HepG2 (cell line): ENCODE data around the gene TNFAIP3. TPM values are rescaled to one million over a fixed set of nuclear protein-coding genes. Genes with fewer than 3 reads are reported as not detected.

ENCODE experiments used
- BRD4 ChIP-seq: sonication (generic); formaldehyde crosslinking; IDR thresholded peaks from 2 replicates; pipeline ENCODE4 v1.4.0; 2020; ENCODE audit warnings: missing genetic modification reagents
- BRF2 ChIP-seq: sonication (generic); formaldehyde crosslinking; IDR thresholded peaks from 2 replicates; pipeline ENCODE4 v1.8.1; 2022; ENCODE audit warnings: mild to moderate bottlenecking, missing genetic modification reagents
- HNRNPK ChIP-seq: fragments of 200-400 bp; formaldehyde crosslinking; IDR thresholded peaks from 2 replicates; pipeline ENCODE4 v1.6.1; 2018; ENCODE audit warnings: low read length, low read depth, moderate library complexity, mild to moderate bottlenecking; ENCODE audit not compliant: poor library complexity, severe bottlenecking
- HOMEZ ChIP-seq: IDR thresholded peaks from 2 replicates; pipeline ENCODE4 v1.6.1; 2016; ENCODE audit warnings: low read depth
- RFXAP ChIP-seq: sonication (generic); formaldehyde crosslinking; IDR thresholded peaks from 2 replicates; pipeline ENCODE4 v1.4.0; 2020; ENCODE audit warnings: missing genetic modification reagents, borderline replicate concordance
- RXRB ChIP-seq: IDR thresholded peaks from 2 replicates; pipeline ENCODE4 v1.6.1; 2016; ENCODE audit warnings: borderline replicate concordance, missing genetic modification reagents, missing compliant biosample characterization
- SOX5 ChIP-seq: IDR thresholded peaks from 2 replicates; pipeline ENCODE4 v1.6.1; 2016; ENCODE audit warnings: borderline replicate concordance
- SP4 ChIP-seq: sonication (generic); formaldehyde crosslinking; IDR thresholded peaks from 2 replicates; pipeline ENCODE4 v1.8.1; 2023; ENCODE audit warnings: mild to moderate bottlenecking, missing genetic modification reagents
- THAP9 ChIP-seq: sonication (generic); formaldehyde crosslinking; IDR thresholded peaks from 2 replicates; pipeline ENCODE4; 2020; ENCODE audit warnings: missing genetic modification reagents, mild to moderate bottlenecking, borderline replicate concordance
- ZBED4 ChIP-seq: sonication (generic); formaldehyde crosslinking; IDR thresholded peaks from 2 replicates; pipeline ENCODE4 v1.4.0; 2020; ENCODE audit warnings: missing genetic modification reagents, borderline replicate concordance
- ZNF614 ChIP-seq: IDR thresholded peaks from 2 replicates; pipeline ENCODE4 v1.6.1; 2018; ENCODE audit warnings: missing biosample characterization, missing genetic modification reagents, inconsistent platforms, borderline replicate concordance
- polyA plus RNA-seq, 8 experiments: library from polyadenylated mRNA; depleted of rRNA in 3 of 8; stranded (reverse) in 7 of 8; unstranded in 1 of 8; fragments of >200 nt; fragmentation: Illumina TruSeq in 4 of 8; extraction: Trizol in 4 of 8; gene quantifications; 2 replicates each; pipeline versions ENCODE4 v1.2.1 to v1.2.3, GENCODE V29; 2011 to 2016; ENCODE audit warnings: low read depth in 4 of 8, missing spikeins in 1 of 8, mixed read lengths in 1 of 8; ENCODE audit not compliant: insufficient read depth in 1 of 8
- total RNA-seq, 5 experiments: library from RNA; depleted of rRNA; stranded (reverse); fragments of >200 nt; fragmentation: Illumina TruSeq; extraction: Trizol; gene quantifications; 2 replicates each; pipeline ENCODE4 v1.2.3, GENCODE V29; 2016; ENCODE audit warnings: low read depth in 1 of 5
- TF ChIP-seq, protein P1 (sequence below): IDR thresholded peaks from 2 replicates; pipeline ENCODE4 v1.6.1; 2018; ENCODE audit warnings: missing genetic modification reagents, mild to moderate bottlenecking, missing compliant biosample characterization
- TF ChIP-seq, protein P2 (sequence below): fragments of 450-650 bp; IDR thresholded peaks from 2 replicates; pipeline ENCODE4 v1.6.1; 2017
- TF ChIP-seq, protein P3 (sequence below): sonication (generic); formaldehyde crosslinking; IDR thresholded peaks from 2 replicates; pipeline ENCODE4 v1.4.0; 2020; ENCODE audit warnings: missing genetic modification reagents; ENCODE audit errors: not compliant biosample characterization

The TNFAIP3 gene
- total and polyA plus RNA-seq, 2 of the 13 experiments (the other 11 are each of a cell fraction or from before 2014, with no cell fraction given) = 28.2 to 47.1 TPM

- TF ChIP-seq BRF2 (no peak), ZBED4 (CRISPR knock-in tag) (peak; percentile 33; the same call in 1 of the 2 replicates), RFXAP (CRISPR knock-in tag) (no peak), THAP9 (no peak), HOMEZ (CRISPR knock-in tag) (0 out of 2 replicates have a peak, but pooled peaks have one; percentile 25), RXRB (CRISPR knock-in tag) (peak; percentile 71; the same call in 1 of the 2 replicates), BRD4 (CRISPR knock-in tag) (no peak), SP4 (no peak), HNRNPK (no peak), ZNF614 (CRISPR knock-in tag) (0 out of 2 replicates have a peak, but pooled peaks have one; percentile 30), SOX5 (CRISPR knock-in tag) (peak; percentile 56; the same call in 1 of the 2 replicates)
- TF ChIP-seq, protein P1, sequence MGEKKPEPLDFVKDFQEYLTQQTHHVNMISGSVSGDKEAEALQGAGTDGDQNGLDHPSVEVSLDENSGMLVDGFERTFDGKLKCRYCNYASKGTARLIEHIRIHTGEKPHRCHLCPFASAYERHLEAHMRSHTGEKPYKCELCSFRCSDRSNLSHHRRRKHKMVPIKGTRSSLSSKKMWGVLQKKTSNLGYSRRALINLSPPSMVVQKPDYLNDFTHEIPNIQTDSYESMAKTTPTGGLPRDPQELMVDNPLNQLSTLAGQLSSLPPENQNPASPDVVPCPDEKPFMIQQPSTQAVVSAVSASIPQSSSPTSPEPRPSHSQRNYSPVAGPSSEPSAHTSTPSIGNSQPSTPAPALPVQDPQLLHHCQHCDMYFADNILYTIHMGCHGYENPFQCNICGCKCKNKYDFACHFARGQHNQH (CRISPR knock-in tag) = 0 out of 2 replicates have a peak, but pooled peaks have one; percentile 29
- TF ChIP-seq, protein P2, sequence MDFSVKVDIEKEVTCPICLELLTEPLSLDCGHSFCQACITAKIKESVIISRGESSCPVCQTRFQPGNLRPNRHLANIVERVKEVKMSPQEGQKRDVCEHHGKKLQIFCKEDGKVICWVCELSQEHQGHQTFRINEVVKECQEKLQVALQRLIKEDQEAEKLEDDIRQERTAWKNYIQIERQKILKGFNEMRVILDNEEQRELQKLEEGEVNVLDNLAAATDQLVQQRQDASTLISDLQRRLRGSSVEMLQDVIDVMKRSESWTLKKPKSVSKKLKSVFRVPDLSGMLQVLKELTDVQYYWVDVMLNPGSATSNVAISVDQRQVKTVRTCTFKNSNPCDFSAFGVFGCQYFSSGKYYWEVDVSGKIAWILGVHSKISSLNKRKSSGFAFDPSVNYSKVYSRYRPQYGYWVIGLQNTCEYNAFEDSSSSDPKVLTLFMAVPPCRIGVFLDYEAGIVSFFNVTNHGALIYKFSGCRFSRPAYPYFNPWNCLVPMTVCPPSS = no peak
- TF ChIP-seq, protein P3, sequence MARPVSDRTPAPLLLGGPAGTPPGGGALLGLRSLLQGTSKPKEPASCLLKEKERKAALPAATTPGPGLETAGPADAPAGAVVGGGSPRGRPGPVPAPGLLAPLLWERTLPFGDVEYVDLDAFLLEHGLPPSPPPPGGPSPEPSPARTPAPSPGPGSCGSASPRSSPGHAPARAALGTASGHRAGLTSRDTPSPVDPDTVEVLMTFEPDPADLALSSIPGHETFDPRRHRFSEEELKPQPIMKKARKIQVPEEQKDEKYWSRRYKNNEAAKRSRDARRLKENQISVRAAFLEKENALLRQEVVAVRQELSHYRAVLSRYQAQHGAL (CRISPR knock-in tag) = no peak
Observed at GRCh38 chr6:137846274-137846673, 20.8 kb upstream of the TNFAIP3 start (continued).
